GM12864 (cell line): ENCODE data around the gene MUC20.
"Not testable (repeated sequence)": the region's sequence is repeated elsewhere in the genome, so short reads cannot be mapped to it uniquely, and the experiment has no call there.

ENCODE experiments used
- DNase-seq: peaks from one replicate; pipeline ENCODE4 v3.0.0-alpha.2; 2011; ENCODE audit warnings: low read depth
- H3K4me3 ChIP-seq: 2 replicates; pipeline ENCODE4 v1.5.1; 2011; ENCODE audit warnings: mild to moderate bottlenecking, low read depth, low read length, control low read depth
- CTCF ChIP-seq: IDR thresholded peaks from 2 replicates; pipeline ENCODE4 v1.5.1; 2011; ENCODE audit warnings: low read depth, mild to moderate bottlenecking, moderate library complexity, low read length, control low read depth, inconsistent platforms; ENCODE audit errors: missing control alignments

The MUC20 gene

GRCh38 chr3:195738274-195739044, 17.7 kb downstream of the MUC20 start:
- no peak for TF ChIP-seq CTCF
- no peak overlapping the region for H3K4me3 ChIP-seq
- no peak for DNase-seq

- H3K4me3 ChIP-seq = no peak overlapping the region
- DNase-seq = no peak
- no peak for TF ChIP-seq CTCF
Measured at GRCh38 chr3:195739561-195740111, 18.9 kb downstream of the MUC20 start.

GRCh38 chr3:195744437-195744836, 23.7 kb downstream of the MUC20 start:
- DNase-seq = no peak
- TF ChIP-seq CTCF = no peak
- H3K4me3 ChIP-seq = no peak overlapping the region

GRCh38 chr3:195746346-195746745, 25.6 kb downstream of the MUC20 start:
- no peak for DNase-seq
- no peak overlapping the region for H3K4me3 ChIP-seq
- no peak for TF ChIP-seq CTCF

- no peak overlapping the region for H3K4me3 ChIP-seq
- DNase-seq = no peak
- TF ChIP-seq CTCF = no peak
Measured at GRCh38 chr3:195746751-195747150, 26.0 kb downstream of the MUC20 start.

GRCh38 chr3:195748661-195749060, 27.9 kb downstream of the MUC20 start:
- no peak overlapping the region for H3K4me3 ChIP-seq
- no peak for TF ChIP-seq CTCF
- DNase-seq = no peak

- not testable (repeated sequence) for DNase-seq, H3K4me3 ChIP-seq
Measured at GRCh38 chr3:195749101-195749500, 28.3 kb downstream of the MUC20 start.
